NCI-H1417 treated with DMSO at 0.1 percent for 48 hours (cell line): Measurements from ENCODE around the gene SLC25A53.
"Not testable (repeated sequence)": the region's sequence is repeated elsewhere in the genome, so short reads cannot be mapped to it uniquely, and the experiment has no call there.

ENCODE experiments used
- DNase-seq: peaks from one replicate; lab custom pipeline; 2025; lab: John Stamatoyannopoulos, UW

Gene SLC25A53

GRCh38 chrX:104134583-104135261 lies 22.1 kb downstream of the SLC25A53 start:
- DNase-seq = no peak

GRCh38 chrX:104130808-104131207 lies 26.0 kb downstream of the SLC25A53 start:
- DNase-seq = no peak

GRCh38 chrX:104126856-104127255 lies 30.0 kb downstream of the SLC25A53 start:
- no peak for DNase-seq

GRCh38 chrX:104122829-104123228 lies 34.0 kb downstream of the SLC25A53 start:
- no peak for DNase-seq

- DNase-seq = peak; percentile 26
Measured at GRCh38 chrX:104118765-104119164, 38.0 kb downstream of the SLC25A53 start.

GRCh38 chrX:104117759-104118158 lies 39.0 kb downstream of the SLC25A53 start:
- no peak for DNase-seq

- peak; percentile 31 for DNase-seq
Measured at GRCh38 chrX:104113222-104113965, 43.4 kb downstream of the SLC25A53 start.

- peak; percentile 16 for DNase-seq
Measured at GRCh38 chrX:104112326-104112951, 44.4 kb downstream of the SLC25A53 start, which contains the start of gene ZCCHC18. Gene ZCCHC18 (plus strand): TSS chrX:104112523. CDS start chrX:104114112, 1,589 bp downstream.

GRCh38 chrX:104110491-104111240 lies 46.1 kb downstream of the SLC25A53 start:
- DNase-seq = not testable (repeated sequence)

- DNase-seq = no peak
Measured at GRCh38 chrX:104108955-104109354, 47.9 kb downstream of the SLC25A53 start.

- DNase-seq = no peak
Measured at GRCh38 chrX:104105330-104106262, 51.2 kb downstream of the SLC25A53 start.

GRCh38 chrX:104104676-104105075 lies 52.1 kb downstream of the SLC25A53 start:
- no peak for DNase-seq

- DNase-seq = no peak
Measured at GRCh38 chrX:104098919-104099318, 57.9 kb downstream of the SLC25A53 start.

- peak; percentile 70 for DNase-seq
Measured at GRCh38 chrX:104098151-104098808, 58.5 kb downstream of the SLC25A53 start.

- DNase-seq = no peak
Measured at GRCh38 chrX:104085919-104086318, 70.9 kb downstream of the SLC25A53 start.

GRCh38 chrX:104085477-104085876 lies 71.3 kb downstream of the SLC25A53 start:
- no peak for DNase-seq

GRCh38 chrX:104084534-104085277 lies 72.1 kb downstream of the SLC25A53 start:
- DNase-seq = no peak

GRCh38 chrX:104084063-104084462 lies 72.7 kb downstream of the SLC25A53 start:
- no peak for DNase-seq

- not testable (repeated sequence) for DNase-seq
Measured at GRCh38 chrX:104077854-104078253, 79.0 kb downstream of the SLC25A53 start.
